ENCODE data around the gene SCNN1B.
A peak's percentile ranks its signal among the peaks of the same experiment; 100 is the strongest.
"Not testable (repeated sequence)": the region's sequence is repeated elsewhere in the genome, so short reads cannot be mapped to it uniquely, and the experiment has no call there.

Gene SCNN1B

GRCh38 chr16:23366341-23366740, 64.2 kb downstream of the SCNN1B start:
- H3K9me3 ChIP-seq (ENCODE audit: control insufficient read depth, insufficient read depth, low read depth, low read length); H3K4me1 ChIP-seq (ENCODE audit: control insufficient read depth, insufficient read depth, low read length); H3K27ac ChIP-seq (ENCODE audit: extremely low read depth, low read depth, low read length); H3K36me3 ChIP-seq (ENCODE audit: control insufficient read depth in 2 of 2, insufficient read depth in 1 of 2, low read length in 2 of 2); H3K4me3 ChIP-seq (ENCODE audit: low read depth, low read length); CTCF ChIA-PET: not testable (repeated sequence)
- TF ChIP-seq OSR2 (tag by site-specific recombination; IDR thresholded peaks at IDR 0.05) = peak; percentile 27; the same call in 1 of the 2 replicates
- POLR2A ChIA-PET = interaction anchor here (0.5 to 0.6 kb wide), 2 partner anchors 143 to 1793 kb away, joined by 3 to 5 read pairs; no protein-coding TSS in a partner anchor

GRCh38 chr16:23367564-23367963, 65.5 kb downstream of the SCNN1B start:
- ChIA-PET POLR2A (no interaction called here), CTCF (no interaction called here)

DNA sequence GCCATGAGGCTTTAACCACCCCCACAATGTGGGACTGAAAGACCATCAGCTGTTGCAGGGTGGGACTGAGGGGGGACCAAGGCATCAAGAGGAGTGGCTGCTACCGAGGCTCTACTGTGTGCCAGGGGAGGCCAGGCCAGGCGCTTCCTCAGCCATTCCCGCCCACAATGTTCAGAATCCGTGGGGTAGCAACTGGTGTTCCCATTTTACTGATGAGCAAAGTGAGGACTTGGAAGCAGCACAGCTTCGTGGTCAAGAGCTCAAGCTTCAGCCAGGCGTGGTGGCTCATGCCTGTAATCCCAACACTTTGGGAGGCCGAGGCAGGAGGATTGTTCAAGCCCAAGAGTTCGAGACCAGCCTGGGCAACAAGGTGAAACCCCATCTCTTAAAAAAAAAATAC, 65.9 kb downstream of the SCNN1B start:
- ChIA-PET CTCF (no interaction called here), POLR2A (no interaction called here)
- TF ChIP-seq KLF8 (tag by site-specific recombination; IDR thresholded peaks at IDR 0.05) = no peak
- TF ChIP-seq ZNF585B (tag by site-specific recombination; IDR thresholded peaks at IDR 0.05) = no peak
- TF ChIP-seq ZSCAN16 (tag by site-specific recombination; IDR thresholded peaks at IDR 0.05) = no peak
- no peak for TF ChIP-seq ZNF211 (tag by site-specific recombination; IDR thresholded peaks at IDR 0.05; ENCODE audit: low read depth)
- TF ChIP-seq ZNF645 (tag by site-specific recombination; IDR thresholded peaks at IDR 0.05) = no peak
- TF ChIP-seq ZNF274 (IDR thresholded peaks at IDR 0.05; ENCODE audit: low read length) = no peak
- no peak for TF ChIP-seq ZNF274 (tag by site-specific recombination; IDR thresholded peaks at IDR 0.05; ENCODE audit: borderline replicate concordance)
- TF ChIP-seq GLI4 (tag by site-specific recombination; IDR thresholded peaks at IDR 0.05) = no peak
- TF ChIP-seq KLF1 (tag by site-specific recombination; IDR thresholded peaks at IDR 0.05) = no peak
- TF ChIP-seq HOXA7 (CRISPR knock-in tag; IDR thresholded peaks at IDR 0.05; ENCODE audit: borderline replicate concordance) = no peak
- no peak for TF ChIP-seq ZNF133 (tag by site-specific recombination; IDR thresholded peaks at IDR 0.05)

More at GRCh38 chr16:23367564-23367963, 65.5 kb downstream of the SCNN1B start:
- Histone ChIP-seq H3K4me1 (ENCODE audit: control insufficient read depth, insufficient read depth, low read length) (no peaks in the 10 kb centered on the region), H3K27ac (ENCODE audit: extremely low read depth, low read depth, low read length) (no peak overlapping the region), H3K4me3 (ENCODE audit: low read depth, low read length) (no peak overlapping the region), H3K9me3 (ENCODE audit: control insufficient read depth, insufficient read depth, low read depth, low read length) (no peaks in the 10 kb centered on the region), H3K36me3 (ENCODE audit: control insufficient read depth in 2 of 2, insufficient read depth in 1 of 2, low read length in 2 of 2) (no peaks in the 10 kb centered on the region)
- TF ChIP-seq ZBTB6 (tag by site-specific recombination; IDR thresholded peaks at IDR 0.05) = no peak
- TF ChIP-seq, protein P1, sequence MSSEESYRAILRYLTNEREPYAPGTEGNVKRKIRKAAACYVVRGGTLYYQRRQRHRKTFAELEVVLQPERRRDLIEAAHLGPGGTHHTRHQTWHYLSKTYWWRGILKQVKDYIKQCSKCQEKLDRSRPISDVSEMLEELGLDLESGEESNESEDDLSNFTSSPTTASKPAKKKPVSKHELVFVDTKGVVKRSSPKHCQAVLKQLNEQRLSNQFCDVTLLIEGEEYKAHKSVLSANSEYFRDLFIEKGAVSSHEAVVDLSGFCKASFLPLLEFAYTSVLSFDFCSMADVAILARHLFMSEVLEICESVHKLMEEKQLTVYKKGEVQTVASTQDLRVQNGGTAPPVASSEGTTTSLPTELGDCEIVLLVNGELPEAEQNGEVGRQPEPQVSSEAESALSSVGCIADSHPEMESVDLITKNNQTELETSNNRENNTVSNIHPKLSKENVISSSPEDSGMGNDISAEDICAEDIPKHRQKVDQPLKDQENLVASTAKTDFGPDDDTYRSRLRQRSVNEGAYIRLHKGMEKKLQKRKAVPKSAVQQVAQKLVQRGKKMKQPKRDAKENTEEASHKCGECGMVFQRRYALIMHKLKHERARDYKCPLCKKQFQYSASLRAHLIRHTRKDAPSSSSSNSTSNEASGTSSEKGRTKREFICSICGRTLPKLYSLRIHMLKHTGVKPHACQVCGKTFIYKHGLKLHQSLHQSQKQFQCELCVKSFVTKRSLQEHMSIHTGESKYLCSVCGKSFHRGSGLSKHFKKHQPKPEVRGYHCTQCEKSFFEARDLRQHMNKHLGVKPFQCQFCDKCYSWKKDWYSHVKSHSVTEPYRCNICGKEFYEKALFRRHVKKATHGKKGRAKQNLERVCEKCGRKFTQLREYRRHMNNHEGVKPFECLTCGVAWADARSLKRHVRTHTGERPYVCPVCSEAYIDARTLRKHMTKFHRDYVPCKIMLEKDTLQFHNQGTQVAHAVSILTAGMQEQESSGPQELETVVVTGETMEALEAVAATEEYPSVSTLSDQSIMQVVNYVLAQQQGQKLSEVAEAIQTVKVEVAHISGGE (tag by site-specific recombination; conservative IDR thresholded peaks at IDR 0.05; ENCODE audit: low read depth) = no peak
- TF ChIP-seq, protein P2, sequence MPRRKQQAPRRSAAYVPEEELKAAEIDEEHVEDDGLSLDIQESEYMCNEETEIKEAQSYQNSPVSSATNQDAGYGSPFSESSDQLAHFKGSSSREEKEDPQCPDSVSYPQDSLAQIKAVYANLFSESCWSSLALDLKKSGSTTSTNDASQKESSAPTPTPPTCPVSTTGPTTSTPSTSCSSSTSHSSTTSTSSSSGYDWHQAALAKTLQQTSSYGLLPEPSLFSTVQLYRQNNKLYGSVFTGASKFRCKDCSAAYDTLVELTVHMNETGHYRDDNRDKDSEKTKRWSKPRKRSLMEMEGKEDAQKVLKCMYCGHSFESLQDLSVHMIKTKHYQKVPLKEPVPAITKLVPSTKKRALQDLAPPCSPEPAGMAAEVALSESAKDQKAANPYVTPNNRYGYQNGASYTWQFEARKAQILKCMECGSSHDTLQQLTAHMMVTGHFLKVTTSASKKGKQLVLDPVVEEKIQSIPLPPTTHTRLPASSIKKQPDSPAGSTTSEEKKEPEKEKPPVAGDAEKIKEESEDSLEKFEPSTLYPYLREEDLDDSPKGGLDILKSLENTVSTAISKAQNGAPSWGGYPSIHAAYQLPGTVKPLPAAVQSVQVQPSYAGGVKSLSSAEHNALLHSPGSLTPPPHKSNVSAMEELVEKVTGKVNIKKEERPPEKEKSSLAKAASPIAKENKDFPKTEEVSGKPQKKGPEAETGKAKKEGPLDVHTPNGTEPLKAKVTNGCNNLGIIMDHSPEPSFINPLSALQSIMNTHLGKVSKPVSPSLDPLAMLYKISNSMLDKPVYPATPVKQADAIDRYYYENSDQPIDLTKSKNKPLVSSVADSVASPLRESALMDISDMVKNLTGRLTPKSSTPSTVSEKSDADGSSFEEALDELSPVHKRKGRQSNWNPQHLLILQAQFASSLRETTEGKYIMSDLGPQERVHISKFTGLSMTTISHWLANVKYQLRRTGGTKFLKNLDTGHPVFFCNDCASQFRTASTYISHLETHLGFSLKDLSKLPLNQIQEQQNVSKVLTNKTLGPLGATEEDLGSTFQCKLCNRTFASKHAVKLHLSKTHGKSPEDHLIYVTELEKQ (tag by site-specific recombination; IDR thresholded peaks at IDR 0.05; ENCODE audit: borderline replicate concordance) = no peak
- TF ChIP-seq SCRT2 (tag by site-specific recombination; IDR thresholded peaks at IDR 0.05) = peak; percentile 53; the same call in 1 of the 2 replicates
- TF ChIP-seq, protein P3, sequence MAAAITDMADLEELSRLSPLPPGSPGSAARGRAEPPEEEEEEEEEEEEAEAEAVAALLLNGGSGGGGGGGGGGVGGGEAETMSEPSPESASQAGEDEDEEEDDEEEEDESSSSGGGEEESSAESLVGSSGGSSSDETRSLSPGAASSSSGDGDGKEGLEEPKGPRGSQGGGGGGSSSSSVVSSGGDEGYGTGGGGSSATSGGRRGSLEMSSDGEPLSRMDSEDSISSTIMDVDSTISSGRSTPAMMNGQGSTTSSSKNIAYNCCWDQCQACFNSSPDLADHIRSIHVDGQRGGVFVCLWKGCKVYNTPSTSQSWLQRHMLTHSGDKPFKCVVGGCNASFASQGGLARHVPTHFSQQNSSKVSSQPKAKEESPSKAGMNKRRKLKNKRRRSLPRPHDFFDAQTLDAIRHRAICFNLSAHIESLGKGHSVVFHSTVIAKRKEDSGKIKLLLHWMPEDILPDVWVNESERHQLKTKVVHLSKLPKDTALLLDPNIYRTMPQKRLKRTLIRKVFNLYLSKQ (tag by site-specific recombination; IDR thresholded peaks at IDR 0.05; ENCODE audit: borderline replicate concordance) = no peak
- no peak for TF ChIP-seq ZNF701 (tag by site-specific recombination; IDR thresholded peaks at IDR 0.05)

More for the DNA sequence above, 65.9 kb downstream of the SCNN1B start:
- Histone ChIP-seq H3K4me3 (ENCODE audit: low read depth, low read length) (no peak overlapping the region), H3K4me1 (ENCODE audit: control insufficient read depth, insufficient read depth, low read length) (no peaks in the 10 kb centered on the region), H3K36me3 (ENCODE audit: control insufficient read depth in 2 of 2, insufficient read depth in 1 of 2, low read length in 2 of 2) (no peaks in the 10 kb centered on the region), H3K9me3 (ENCODE audit: control insufficient read depth, insufficient read depth, low read depth, low read length) (no peaks in the 10 kb centered on the region), H3K27ac (ENCODE audit: extremely low read depth, low read depth, low read length) (no peak overlapping the region)

Data from HEK293 (cell line).